ENCODE measurements around the gene ASPN.

The ASPN gene

GRCh38 chr9:92424340-92424739 lies 58.0 kb downstream of the ASPN start, which contains the start of gene OMD:
OMD (minus strand) TSS chr9:92424471; CDS start chr9:92417558, 6,913 bp downstream.
- no peak within 1 kb of the TSS for H4K91ac ChIP-seq (ENCODE audit: low read depth, low read length, poor library complexity)
- H3K4me3 ChIP-seq (ENCODE audit: low read length in 2 of 2): no peak within 1 kb of the TSS
- H2BK5ac ChIP-seq (ENCODE audit: low read length): no peak within 1 kb of the TSS
- WGBS, 2 donors (ENCODE audit: extremely low coverage in 2 of 2, insufficient read length in 2 of 2, insufficient replicate concordance in 1 of 2): no CpG with 5 or more reads among the region's 1 CpG
- H3K23ac ChIP-seq (ENCODE audit: low read depth, low read length, poor library complexity): no peak within 1 kb of the TSS
- H2AFZ ChIP-seq (ENCODE audit: low read length): no peak within 1 kb of the TSS
- H2AK5ac ChIP-seq (ENCODE audit: low read depth, low read length): no peak within 1 kb of the TSS
- H3K18ac ChIP-seq (ENCODE audit: low read length): no peak within 1 kb of the TSS
- no peaks in the 10 kb centered on the region for H3K9me3 ChIP-seq (replicated peaks in 1 of 2; ENCODE audit: control insufficient read depth in 2 of 2, insufficient read depth in 1 of 2, low read depth in 1 of 2, low read length in 2 of 2)
- H4K8ac ChIP-seq (ENCODE audit: low read depth, low read length): no peak within 1 kb of the TSS
- H3K4me2 ChIP-seq (ENCODE audit: insufficient read depth, low read length, poor library complexity, severe bottlenecking): no peak within 1 kb of the TSS
- H3K36me3 ChIP-seq (replicated peaks in 1 of 2; ENCODE audit: control insufficient read depth in 2 of 2, insufficient read depth in 2 of 2, low read length in 2 of 2): no peaks in the 10 kb centered on the region
- no peaks in the 10 kb centered on the region for H3K4me1 ChIP-seq (ENCODE audit: control insufficient read depth in 2 of 2, insufficient read depth in 1 of 2, low read depth in 1 of 2, low read length in 2 of 2)
- H3K14ac ChIP-seq (ENCODE audit: low read length): no peak within 1 kb of the TSS
- no peak within 1 kb of the TSS for H3K9ac ChIP-seq (ENCODE audit: low read depth, low read length, poor library complexity)
- H2BK120ac ChIP-seq (ENCODE audit: low read depth, low read length): no peak within 1 kb of the TSS
- no peak within 1 kb of the TSS for H3K27ac ChIP-seq (replicated peaks; ENCODE audit: low read length)
- H2BK15ac ChIP-seq (ENCODE audit: low read length): no peak within 1 kb of the TSS
- no peaks in the 10 kb centered on the region for H3K79me1 ChIP-seq (ENCODE audit: low read depth, low read length)
- no peak for DNase-seq (ENCODE audit: low spot score)
- no peak within 1 kb of the TSS for H2BK12ac ChIP-seq (ENCODE audit: low read length)
- no peaks in the 10 kb centered on the region for H3K27me3 ChIP-seq (ENCODE audit: control insufficient read depth in 3 of 3, insufficient read depth in 3 of 3, low read depth in 1 of 3, low read length in 3 of 3)
- no peak within 1 kb of the TSS for H3K4ac ChIP-seq (ENCODE audit: low read length)

- no peak overlapping the region for H2BK12ac ChIP-seq (ENCODE audit: low read length)
- H3K23ac ChIP-seq (ENCODE audit: low read depth, low read length, poor library complexity): no peak overlapping the region
- H2BK5ac ChIP-seq (ENCODE audit: low read length): no peak overlapping the region
- no peak overlapping the region for H3K4me3 ChIP-seq (ENCODE audit: low read length in 2 of 2)
- no peak overlapping the region for H3K4ac ChIP-seq (ENCODE audit: low read length)
- H3K4me2 ChIP-seq (ENCODE audit: insufficient read depth, low read length, poor library complexity, severe bottlenecking): no peak overlapping the region
- H3K36me3 ChIP-seq (replicated peaks in 1 of 2; ENCODE audit: control insufficient read depth in 2 of 2, insufficient read depth in 2 of 2, low read length in 2 of 2): no peaks in the 10 kb centered on the region
- no peaks in the 10 kb centered on the region for H3K79me1 ChIP-seq (ENCODE audit: low read depth, low read length)
- no peak overlapping the region for H3K9ac ChIP-seq (ENCODE audit: low read depth, low read length, poor library complexity)
- H3K9me3 ChIP-seq (replicated peaks in 1 of 2; ENCODE audit: control insufficient read depth in 2 of 2, insufficient read depth in 1 of 2, low read depth in 1 of 2, low read length in 2 of 2): no peaks in the 10 kb centered on the region
- DNase-seq (ENCODE audit: low spot score): no peak
- no peak overlapping the region for H4K91ac ChIP-seq (ENCODE audit: low read depth, low read length, poor library complexity)
- no peak overlapping the region for H3K18ac ChIP-seq (ENCODE audit: low read length)
- H3K27me3 ChIP-seq (ENCODE audit: control insufficient read depth in 3 of 3, insufficient read depth in 3 of 3, low read depth in 1 of 3, low read length in 3 of 3): no peaks in the 10 kb centered on the region
- no peak overlapping the region for H2BK120ac ChIP-seq (ENCODE audit: low read depth, low read length)
- H2BK15ac ChIP-seq (ENCODE audit: low read length): no peak overlapping the region
- no peak overlapping the region for H2AFZ ChIP-seq (ENCODE audit: low read length)
- no CpG with 5 or more reads among the region's 2 CpGs for WGBS, 2 donors (ENCODE audit: extremely low coverage in 2 of 2, insufficient read length in 2 of 2, insufficient replicate concordance in 1 of 2)
- H3K4me1 ChIP-seq (ENCODE audit: control insufficient read depth in 2 of 2, insufficient read depth in 1 of 2, low read depth in 1 of 2, low read length in 2 of 2): no peaks in the 10 kb centered on the region
- H3K27ac ChIP-seq (replicated peaks; ENCODE audit: low read length): no peak overlapping the region
- H4K8ac ChIP-seq (ENCODE audit: low read depth, low read length): no peak overlapping the region
- H2AK5ac ChIP-seq (ENCODE audit: low read depth, low read length): no peak overlapping the region
- H3K14ac ChIP-seq (ENCODE audit: low read length): no peak overlapping the region
Observed at GRCh38 chr9:92423612-92424011, 58.7 kb downstream of the ASPN start.

DNA sequence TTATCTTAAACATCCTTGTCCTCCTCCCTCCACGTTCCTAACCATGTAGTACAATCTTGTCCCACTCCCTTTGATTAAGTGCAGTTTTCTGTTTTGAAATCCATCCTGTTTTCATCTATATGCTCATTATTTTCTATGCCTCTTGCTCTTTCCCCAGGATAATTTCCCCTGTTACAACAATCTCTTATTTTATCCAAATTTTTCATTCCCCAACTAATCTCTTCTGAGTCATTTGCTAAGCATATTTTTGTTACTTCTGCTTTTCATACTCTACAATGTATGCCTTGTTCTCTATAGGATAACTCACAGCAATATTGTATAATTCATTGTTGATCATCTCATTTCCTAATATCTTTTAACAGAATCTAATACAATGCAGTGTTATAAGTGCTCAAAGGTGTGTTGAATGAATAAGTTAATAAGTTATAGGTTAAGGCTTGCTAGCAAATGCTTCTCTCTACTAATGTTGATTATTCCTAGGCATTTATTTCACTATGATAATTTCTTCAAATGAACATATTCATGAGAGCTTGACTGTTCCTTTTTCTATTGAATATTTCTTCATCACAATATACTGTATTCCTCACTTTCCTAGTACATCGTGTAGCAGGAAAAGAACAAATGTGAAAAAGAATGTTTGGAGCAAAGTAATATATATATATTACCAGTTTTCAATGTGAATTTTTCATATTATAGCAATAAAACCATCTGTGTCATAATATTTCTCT lies 59.5 kb downstream of the ASPN start:
- no peak overlapping the region for H3K18ac ChIP-seq (ENCODE audit: low read length)
- H2BK120ac ChIP-seq (ENCODE audit: low read depth, low read length): no peak overlapping the region
- no peak overlapping the region for H3K4me2 ChIP-seq (ENCODE audit: insufficient read depth, low read length, poor library complexity, severe bottlenecking)
- H4K8ac ChIP-seq (ENCODE audit: low read depth, low read length): no peak overlapping the region
- H3K9ac ChIP-seq (ENCODE audit: low read depth, low read length, poor library complexity): no peak overlapping the region
- H3K23ac ChIP-seq (ENCODE audit: low read depth, low read length, poor library complexity): no peak overlapping the region
- H3K36me3 ChIP-seq (replicated peaks in 1 of 2; ENCODE audit: control insufficient read depth in 2 of 2, insufficient read depth in 2 of 2, low read length in 2 of 2): no peaks in the 10 kb centered on the region
- no peak for DNase-seq (ENCODE audit: low spot score)
- H3K9me3 ChIP-seq (replicated peaks in 1 of 2; ENCODE audit: control insufficient read depth in 2 of 2, insufficient read depth in 1 of 2, low read depth in 1 of 2, low read length in 2 of 2): no peaks in the 10 kb centered on the region
- H2BK15ac ChIP-seq (ENCODE audit: low read length): no peak overlapping the region
- no peak overlapping the region for H2BK5ac ChIP-seq (ENCODE audit: low read length)
- H3K14ac ChIP-seq (ENCODE audit: low read length): no peak overlapping the region
- no peaks in the 10 kb centered on the region for H3K79me1 ChIP-seq (ENCODE audit: low read depth, low read length)
- H2BK12ac ChIP-seq (ENCODE audit: low read length): no peak overlapping the region
- no peak overlapping the region for H2AFZ ChIP-seq (ENCODE audit: low read length)
- no peaks in the 10 kb centered on the region for H3K27me3 ChIP-seq (ENCODE audit: control insufficient read depth in 3 of 3, insufficient read depth in 3 of 3, low read depth in 1 of 3, low read length in 3 of 3)
- H2AK5ac ChIP-seq (ENCODE audit: low read depth, low read length): no peak overlapping the region
- H3K4ac ChIP-seq (ENCODE audit: low read length): no peak overlapping the region
- no peak overlapping the region for H3K4me3 ChIP-seq (ENCODE audit: low read length in 2 of 2)
- no peaks in the 10 kb centered on the region for H3K4me1 ChIP-seq (ENCODE audit: control insufficient read depth in 2 of 2, insufficient read depth in 1 of 2, low read depth in 1 of 2, low read length in 2 of 2)
- H3K27ac ChIP-seq (replicated peaks; ENCODE audit: low read length): no peak overlapping the region
- no peak overlapping the region for H4K91ac ChIP-seq (ENCODE audit: low read depth, low read length, poor library complexity)
- no CpG with 5 or more reads among the region's 2 CpGs for WGBS, 2 donors (ENCODE audit: extremely low coverage in 2 of 2, insufficient read length in 2 of 2, insufficient replicate concordance in 1 of 2)

DNA sequence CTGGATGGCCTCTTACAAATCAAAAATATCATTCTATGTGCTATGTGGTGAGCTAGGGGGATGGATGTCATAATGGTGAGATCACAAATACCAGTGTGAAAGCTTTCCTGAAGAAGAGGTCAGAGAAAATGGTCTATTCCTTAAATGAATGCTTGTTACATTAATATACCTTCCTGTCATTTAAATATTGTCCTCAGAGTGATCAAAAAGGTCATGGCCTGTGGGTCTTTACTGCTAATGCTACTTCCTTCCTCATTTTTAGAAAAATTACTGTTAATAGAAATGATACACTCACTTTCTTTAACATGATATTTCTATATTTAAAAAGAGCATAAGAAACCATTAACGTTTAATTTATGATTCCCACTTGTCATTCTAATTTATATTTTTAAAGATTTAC lies 67.7 kb downstream of the ASPN start:
- H2AFZ ChIP-seq (ENCODE audit: low read length): no peak overlapping the region
- H3K27me3 ChIP-seq (ENCODE audit: control insufficient read depth in 3 of 3, insufficient read depth in 3 of 3, low read depth in 1 of 3, low read length in 3 of 3): no peaks in the 10 kb centered on the region
- no peaks in the 10 kb centered on the region for H3K9me3 ChIP-seq (replicated peaks in 1 of 2; ENCODE audit: control insufficient read depth in 2 of 2, insufficient read depth in 1 of 2, low read depth in 1 of 2, low read length in 2 of 2)
- no peaks in the 10 kb centered on the region for H3K4me1 ChIP-seq (ENCODE audit: control insufficient read depth in 2 of 2, insufficient read depth in 1 of 2, low read depth in 1 of 2, low read length in 2 of 2)
- no peak overlapping the region for H2BK15ac ChIP-seq (ENCODE audit: low read length)
- H3K36me3 ChIP-seq (replicated peaks in 1 of 2; ENCODE audit: control insufficient read depth in 2 of 2, insufficient read depth in 2 of 2, low read length in 2 of 2): no peaks in the 10 kb centered on the region
- no peak overlapping the region for H3K4me3 ChIP-seq (ENCODE audit: low read length in 2 of 2)
- no peak overlapping the region for H3K27ac ChIP-seq (replicated peaks; ENCODE audit: low read length)
- no CpG with 5 or more reads among the region's 1 CpG for WGBS, 2 donors (ENCODE audit: extremely low coverage in 2 of 2, insufficient read length in 2 of 2, insufficient replicate concordance in 1 of 2)
- H3K9ac ChIP-seq (ENCODE audit: low read depth, low read length, poor library complexity): no peak overlapping the region
- H3K79me1 ChIP-seq (ENCODE audit: low read depth, low read length): no peaks in the 10 kb centered on the region
- H2BK5ac ChIP-seq (ENCODE audit: low read length): no peak overlapping the region
- no peak for DNase-seq (ENCODE audit: low spot score)
- H2BK12ac ChIP-seq (ENCODE audit: low read length): no peak overlapping the region
- H3K18ac ChIP-seq (ENCODE audit: low read length): no peak overlapping the region
- H3K4me2 ChIP-seq (ENCODE audit: insufficient read depth, low read length, poor library complexity, severe bottlenecking): no peak overlapping the region
- no peak overlapping the region for H3K14ac ChIP-seq (ENCODE audit: low read length)
- no peak overlapping the region for H4K91ac ChIP-seq (ENCODE audit: low read depth, low read length, poor library complexity)
- no peak overlapping the region for H3K4ac ChIP-seq (ENCODE audit: low read length)
- H4K8ac ChIP-seq (ENCODE audit: low read depth, low read length): no peak overlapping the region
- H2AK5ac ChIP-seq (ENCODE audit: low read depth, low read length): no peak overlapping the region
- no peak overlapping the region for H3K23ac ChIP-seq (ENCODE audit: low read depth, low read length, poor library complexity)
- no peak overlapping the region for H2BK120ac ChIP-seq (ENCODE audit: low read depth, low read length)
